ENCODE results near the gene OBSL1. TPM values are rescaled to one million over a fixed set of nuclear protein-coding genes. Genes with fewer than 3 reads are reported as not detected.

OBSL1 gene
- total and polyA plus RNA-seq, 10 of the 15 experiments (the other 5 are each of a cell fraction or from before 2014, with no cell fraction given) = 0.14 to 0.77 TPM; not detected in 8

DNA sequence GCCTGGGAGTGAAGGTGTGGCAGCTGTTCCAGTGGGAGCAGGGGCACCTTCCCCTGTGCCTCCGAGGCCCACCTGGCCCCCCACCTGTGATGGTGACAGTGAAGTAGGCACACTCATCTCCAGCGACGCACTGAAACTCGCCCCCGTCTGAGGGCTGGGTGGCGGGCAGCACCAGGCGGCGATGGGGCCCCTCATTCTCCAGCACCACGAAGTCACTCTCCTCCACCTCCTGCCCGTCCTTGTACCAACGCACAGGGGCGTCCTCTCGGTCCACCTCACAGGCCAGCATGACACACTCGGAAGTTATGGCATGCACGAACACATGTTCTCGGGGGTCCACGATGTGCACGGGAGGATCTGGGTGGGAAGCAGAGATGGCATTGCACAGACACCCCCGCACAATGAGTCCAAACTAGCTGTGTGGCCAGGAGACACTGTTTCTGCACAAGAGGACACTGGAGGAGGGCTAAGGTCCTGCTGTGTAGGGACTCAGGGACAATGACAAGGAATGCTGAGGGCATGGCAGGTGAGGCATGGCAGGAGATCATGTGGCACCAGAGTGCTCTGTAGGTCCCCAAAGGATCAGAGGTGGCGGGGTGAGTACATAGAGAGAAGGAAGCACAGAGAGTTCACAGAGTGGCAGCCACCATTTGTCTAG, 7.9 kb downstream of the OBSL1 start:
- Histone ChIP-seq H3K4me3 (no peak overlapping the region), H2AFZ (ENCODE audit: control insufficient read depth, low read depth, low read length) (no peak overlapping the region), H3K4me1 (ENCODE audit: control insufficient read depth, insufficient read depth, low read length) (no peaks in the 10 kb centered on the region), H3K9ac (ENCODE audit: control insufficient read depth, insufficient read depth, low read length) (no peak overlapping the region), H3K79me2 (ENCODE audit: control insufficient read depth, insufficient read depth, low read length) (no peaks in the 10 kb centered on the region), H3K27me3 (replicated peaks in 1 of 2; ENCODE audit: control insufficient read depth in 2 of 2, insufficient read depth in 2 of 2, low read length in 1 of 2) (peaks cover 0 to 2% of the 10 kb centered on the region in 2 experiments; a peak in 2 of 4 replicates), H3K4me2 (ENCODE audit: control insufficient read depth, insufficient read depth) (no peak overlapping the region), H3K27ac (ENCODE audit: control insufficient read depth, insufficient read depth) (no peak overlapping the region), H4K20me1 (ENCODE audit: control insufficient read depth, insufficient read depth) (no peaks in the 10 kb centered on the region), H3K9me3 (replicated peaks; ENCODE audit: control insufficient read depth, insufficient read depth, low read length) (no peaks in the 10 kb centered on the region), H3K36me3 (ENCODE audit: control insufficient read depth in 2 of 2, insufficient read depth in 2 of 2, low read length in 1 of 2) (no peaks in the 10 kb centered on the region)
- DNase-seq (ENCODE audit: low read depth, low spot score) = no peak
- BruUV-seq (replicated peaks) = no TSS peak
- 17% methylated on average over 20 of the region's 20 CpGs for WGBS (ENCODE audit: insufficient coverage, insufficient replicate concordance, low lambda C conversion rate, missing lambda C conversion rate)
- CTCF ChIA-PET = interaction anchor here (0.9 kb wide), 1 partner anchor 21 kb away, joined by 3 read pairs; no protein-coding TSS in a partner anchor
- POLR2A ChIA-PET = no interaction called here
- RAD21 ChIA-PET (ENCODE audit: unreplicated experiment) = no interaction called here
- no peak for FAIRE-seq
- intact Hi-C loops (cut with micrococcal nuclease; ENCODE audit: unreplicated experiment) = no loop called here
- no peak for ATAC-seq
- in situ Hi-C loops (cut with MboI) = no loop called here
- TF ChIP-seq RBBP5 (conservative IDR thresholded peaks at IDR 0.05) (no peak), SUPT20H (IDR thresholded peaks at IDR 0.05; ENCODE audit: borderline replicate concordance, control insufficient read depth, low read depth, low read length) (no peak), ZNF24 (IDR thresholded peaks at IDR 0.05) (no peak), CEBPB (IDR thresholded peaks at IDR 0.05; ENCODE audit: borderline replicate concordance in 1 of 2, low read depth in 2 of 2, low read length in 2 of 2) (no peak), RCOR1 (conservative IDR thresholded peaks at IDR 0.05; ENCODE audit: low read depth, low read length) (no peak)
- TF ChIP-seq, protein P1, sequence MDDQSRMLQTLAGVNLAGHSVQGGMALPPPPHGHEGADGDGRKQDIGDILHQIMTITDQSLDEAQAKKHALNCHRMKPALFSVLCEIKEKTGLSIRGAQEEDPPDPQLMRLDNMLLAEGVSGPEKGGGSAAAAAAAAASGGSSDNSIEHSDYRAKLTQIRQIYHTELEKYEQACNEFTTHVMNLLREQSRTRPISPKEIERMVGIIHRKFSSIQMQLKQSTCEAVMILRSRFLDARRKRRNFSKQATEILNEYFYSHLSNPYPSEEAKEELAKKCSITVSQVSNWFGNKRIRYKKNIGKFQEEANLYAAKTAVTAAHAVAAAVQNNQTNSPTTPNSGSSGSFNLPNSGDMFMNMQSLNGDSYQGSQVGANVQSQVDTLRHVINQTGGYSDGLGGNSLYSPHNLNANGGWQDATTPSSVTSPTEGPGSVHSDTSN (IDR thresholded peaks at IDR 0.05; ENCODE audit: insufficient replicate concordance, low read depth, low read length) = no peak
- TF ChIP-seq, protein P2, sequence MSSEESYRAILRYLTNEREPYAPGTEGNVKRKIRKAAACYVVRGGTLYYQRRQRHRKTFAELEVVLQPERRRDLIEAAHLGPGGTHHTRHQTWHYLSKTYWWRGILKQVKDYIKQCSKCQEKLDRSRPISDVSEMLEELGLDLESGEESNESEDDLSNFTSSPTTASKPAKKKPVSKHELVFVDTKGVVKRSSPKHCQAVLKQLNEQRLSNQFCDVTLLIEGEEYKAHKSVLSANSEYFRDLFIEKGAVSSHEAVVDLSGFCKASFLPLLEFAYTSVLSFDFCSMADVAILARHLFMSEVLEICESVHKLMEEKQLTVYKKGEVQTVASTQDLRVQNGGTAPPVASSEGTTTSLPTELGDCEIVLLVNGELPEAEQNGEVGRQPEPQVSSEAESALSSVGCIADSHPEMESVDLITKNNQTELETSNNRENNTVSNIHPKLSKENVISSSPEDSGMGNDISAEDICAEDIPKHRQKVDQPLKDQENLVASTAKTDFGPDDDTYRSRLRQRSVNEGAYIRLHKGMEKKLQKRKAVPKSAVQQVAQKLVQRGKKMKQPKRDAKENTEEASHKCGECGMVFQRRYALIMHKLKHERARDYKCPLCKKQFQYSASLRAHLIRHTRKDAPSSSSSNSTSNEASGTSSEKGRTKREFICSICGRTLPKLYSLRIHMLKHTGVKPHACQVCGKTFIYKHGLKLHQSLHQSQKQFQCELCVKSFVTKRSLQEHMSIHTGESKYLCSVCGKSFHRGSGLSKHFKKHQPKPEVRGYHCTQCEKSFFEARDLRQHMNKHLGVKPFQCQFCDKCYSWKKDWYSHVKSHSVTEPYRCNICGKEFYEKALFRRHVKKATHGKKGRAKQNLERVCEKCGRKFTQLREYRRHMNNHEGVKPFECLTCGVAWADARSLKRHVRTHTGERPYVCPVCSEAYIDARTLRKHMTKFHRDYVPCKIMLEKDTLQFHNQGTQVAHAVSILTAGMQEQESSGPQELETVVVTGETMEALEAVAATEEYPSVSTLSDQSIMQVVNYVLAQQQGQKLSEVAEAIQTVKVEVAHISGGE (CRISPR knock-in tag; IDR thresholded peaks at IDR 0.05) = no peak
- TF ChIP-seq, protein P3, sequence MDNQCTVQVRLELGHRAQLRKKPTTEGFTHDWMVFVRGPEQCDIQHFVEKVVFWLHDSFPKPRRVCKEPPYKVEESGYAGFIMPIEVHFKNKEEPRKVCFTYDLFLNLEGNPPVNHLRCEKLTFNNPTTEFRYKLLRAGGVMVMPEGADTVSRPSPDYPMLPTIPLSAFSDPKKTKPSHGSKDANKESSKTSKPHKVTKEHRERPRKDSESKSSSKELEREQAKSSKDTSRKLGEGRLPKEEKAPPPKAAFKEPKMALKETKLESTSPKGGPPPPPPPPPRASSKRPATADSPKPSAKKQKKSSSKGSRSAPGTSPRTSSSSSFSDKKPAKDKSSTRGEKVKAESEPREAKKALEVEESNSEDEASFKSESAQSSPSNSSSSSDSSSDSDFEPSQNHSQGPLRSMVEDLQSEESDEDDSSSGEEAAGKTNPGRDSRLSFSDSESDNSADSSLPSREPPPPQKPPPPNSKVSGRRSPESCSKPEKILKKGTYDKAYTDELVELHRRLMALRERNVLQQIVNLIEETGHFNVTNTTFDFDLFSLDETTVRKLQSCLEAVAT (IDR thresholded peaks at IDR 0.05) = no peak
- SMC1A ChIA-PET (ENCODE audit: uncharacterized antibody, unreplicated experiment) = no interaction called here
